GM23248 (cell line): ENCODE results near the gene EHD3. TPM values are rescaled to one million over a fixed set of nuclear protein-coding genes. Genes with fewer than 3 reads are reported as not detected.

Experiments
- DNase-seq: peaks from one replicate; pipeline ENCODE4 v3.0.0-alpha.2; 2015
- H2AFZ ChIP-seq: fragments of 200-600 bp; sonication (generic); 2 replicates; pipeline ENCODE4 v1.6.1; 2016; ENCODE audit warnings: antibody characterized with exemption
- H3F3A ChIP-seq: fragments of 200-600 bp; sonication (generic); 2 replicates; pipeline ENCODE4 v1.6.1; 2016; ENCODE audit warnings: mild to moderate bottlenecking, antibody characterized with exemption, mixed run types; ENCODE audit not compliant: insufficient read depth
- H3K27ac ChIP-seq: fragments of 200-600 bp; sonication (generic); 2 replicates; pipeline ENCODE4 v1.5.1; 2016; ENCODE audit warnings: mild to moderate bottlenecking
- H3K27me3 ChIP-seq: fragments of 200-600 bp; sonication (generic); replicated peaks from 2 replicates; pipeline ENCODE4 v1.6.1; 2016; ENCODE audit warnings: mild to moderate bottlenecking; ENCODE audit not compliant: insufficient read depth
- H3K36me3 ChIP-seq: fragments of 200-600 bp; sonication (generic); 2 replicates; pipeline ENCODE4 v1.6.1; 2016; ENCODE audit warnings: low read depth, mild to moderate bottlenecking
- H3K4me1 ChIP-seq: fragments of 200-600 bp; sonication (generic); 2 replicates; pipeline ENCODE4 v1.6.1; 2016; ENCODE audit warnings: mild to moderate bottlenecking; ENCODE audit not compliant: insufficient read depth
- H3K4me2 ChIP-seq: fragments of 200-600 bp; sonication (generic); one replicate; pipeline ENCODE4 v1.6.1; 2016; ENCODE audit warnings: mild to moderate bottlenecking; ENCODE audit not compliant: unreplicated experiment
- H3K4me3 ChIP-seq: fragments of 200-600 bp; sonication (generic); 2 replicates; pipeline ENCODE4 v1.5.1; 2016; ENCODE audit warnings: mild to moderate bottlenecking
- H3K79me2 ChIP-seq: fragments of 200-600 bp; sonication (generic); 2 replicates; pipeline ENCODE4 v1.6.1; 2016; ENCODE audit warnings: mild to moderate bottlenecking; ENCODE audit not compliant: insufficient read depth
- H3K9ac ChIP-seq: fragments of 200-600 bp; sonication (generic); 2 replicates; pipeline ENCODE4 v1.6.1; 2016; ENCODE audit warnings: mild to moderate bottlenecking
- H3K9me2 ChIP-seq: fragments of 200-600 bp; sonication (generic); 2 replicates; pipeline ENCODE4 v1.6.1; 2016; ENCODE audit warnings: mixed run types, mild to moderate bottlenecking, moderate library complexity; ENCODE audit not compliant: insufficient read depth
- H3K9me3 ChIP-seq: fragments of 200-600 bp; sonication (generic); one replicate; pipeline ENCODE4 v1.6.1; 2017; ENCODE audit warnings: low read depth
- H4K20me1 ChIP-seq: fragments of 200-600 bp; sonication (generic); 2 replicates; pipeline ENCODE4 v1.6.0; 2016; ENCODE audit not compliant: insufficient read depth
- EZH2 ChIP-seq: fragments of 200-600 bp; sonication (generic); IDR thresholded peaks from 2 replicates; pipeline ENCODE4 v1.6.1; 2018; ENCODE audit warnings: antibody characterized with exemption, mild to moderate bottlenecking; ENCODE audit not compliant: insufficient read depth, poor library complexity, severe bottlenecking
- EZH2phosphoT487 ChIP-seq: fragments of 200-600 bp; sonication (generic); IDR thresholded peaks from 2 replicates; pipeline ENCODE4 v1.6.1; 2018; ENCODE audit warnings: antibody characterized with exemption, moderate library complexity, mild to moderate bottlenecking, low read depth; ENCODE audit not compliant: insufficient read depth
- WGBS, 2 experiments: methylation state at CpG; one replicate each; pipeline ENCODE4 v1.1.6; 2015 to 2017; ENCODE audit warnings: low lambda C conversion rate in 2 of 2, low coverage in 1 of 2; ENCODE audit errors: missing lambda C conversion rate in 2 of 2; 5-methylcytosine and 5-hydroxymethylcytosine counted together
- in situ Hi-C: fragments of 300-500 bp; cut with MboI; formaldehyde crosslinking; loops from 2 replicates; pipeline ENCODE4 v1.15.0; 2020
- polyA plus RNA-seq: library from polyadenylated mRNA; unstranded; fragments of >200 nt; fragmentation: Nextera tagmentation; extraction: Ambion mirVana; gene quantifications from 2 replicates; pipeline ENCODE4 v1.2.1, GENCODE V29; 2016
- total RNA-seq: library from RNA; depleted of rRNA; stranded (reverse); fragments of >200 nt; shearing (Covaris generic); gene quantifications from 2 replicates; pipeline ENCODE4 v1.2.3, GENCODE V29; 2014

Gene EHD3
- total and polyA plus RNA-seq, 2 experiments from 2014 or later = 25.9 to 33.6 TPM

DNA sequence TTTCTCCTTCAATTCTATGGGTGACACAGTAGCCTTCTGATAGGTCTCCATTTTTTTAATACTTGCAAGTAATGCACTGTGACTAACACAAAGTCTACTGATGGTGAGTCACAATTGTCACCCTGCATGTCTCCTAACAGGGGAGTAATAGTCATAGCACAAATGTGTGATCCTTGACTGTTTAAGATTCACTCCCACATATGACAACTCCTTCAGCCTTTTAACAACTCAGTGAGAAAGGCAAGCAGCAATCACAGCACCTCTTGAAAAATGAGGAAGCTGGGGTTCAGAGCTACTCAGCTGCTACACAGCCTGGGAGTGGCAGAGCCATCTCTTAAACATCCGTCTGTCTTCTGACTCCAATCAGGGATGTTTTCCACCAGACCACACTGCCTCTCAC is 63.8 kb downstream of the EHD3 start:
- in situ Hi-C loops = no loop called here
- TF ChIP-seq EZH2phosphoT487 (no peak), EZH2 (no peak)
- Histone ChIP-seq H3K4me1 (peaks cover 46% of the 10 kb centered on the region), H3K9ac (peak overlapping the region; percentile 28; the same call in 1 of the 2 replicates), H2AFZ (peak overlapping the region; percentile 44), H3F3A (peaks cover 33% of the 10 kb centered on the region), H3K27ac (peak overlapping the region; percentile 78), H3K36me3 (no peaks in the 10 kb centered on the region), H3K27me3 (no peaks in the 10 kb centered on the region), H3K4me2 (peak overlapping the region; percentile 36), H4K20me1 (no peaks in the 10 kb centered on the region), H3K9me3 (no peaks in the 10 kb centered on the region), H3K4me3 (no peak overlapping the region), H3K9me2 (no peaks in the 10 kb centered on the region), H3K79me2 (no peaks in the 10 kb centered on the region)
- 0 to 11% methylated on average over 1 of the region's 1 CpG for WGBS, 2 experiments
- peak; percentile 91 for DNase-seq

DNA sequence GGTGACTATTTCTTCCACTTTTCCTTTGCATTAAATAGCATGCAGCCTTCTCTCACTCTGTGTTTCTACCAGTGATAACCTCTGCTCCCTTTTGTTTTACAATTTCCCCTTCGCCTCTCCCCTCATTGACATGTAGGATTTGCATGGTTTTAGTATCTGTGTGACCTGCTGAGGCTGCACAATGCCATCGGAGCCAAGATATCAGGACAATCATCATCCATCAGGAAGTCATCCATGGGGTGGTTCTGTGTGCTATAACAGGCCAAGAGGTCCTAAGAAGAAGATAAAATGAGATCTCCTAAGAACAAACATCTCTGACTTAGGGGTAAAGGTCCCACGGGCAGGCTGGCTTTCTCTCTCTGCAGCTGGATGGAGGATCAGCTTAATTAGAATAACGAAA is 65.6 kb downstream of the EHD3 start:
- H3K27me3 ChIP-seq = no peaks in the 10 kb centered on the region
- no peaks in the 10 kb centered on the region for H4K20me1 ChIP-seq
- no peak overlapping the region for H3K4me2 ChIP-seq
- no peak for TF ChIP-seq EZH2
- TF ChIP-seq EZH2phosphoT487 = no peak
- no peak overlapping the region for H3K4me3 ChIP-seq
- H3F3A ChIP-seq = peaks cover 31% of the 10 kb centered on the region
- H2AFZ ChIP-seq = no peak overlapping the region
- H3K9ac ChIP-seq = no peak overlapping the region
- peaks cover 39% of the 10 kb centered on the region for H3K4me1 ChIP-seq
- no peaks in the 10 kb centered on the region for H3K36me3 ChIP-seq
- 78 to 83% methylated on average over 4 of the region's 4 CpGs for WGBS, 2 experiments
- DNase-seq = no peak
- H3K79me2 ChIP-seq = no peaks in the 10 kb centered on the region
- in situ Hi-C loops = no loop called here
- H3K9me3 ChIP-seq = no peaks in the 10 kb centered on the region
- no peak overlapping the region for H3K27ac ChIP-seq
- H3K9me2 ChIP-seq = no peaks in the 10 kb centered on the region

DNA sequence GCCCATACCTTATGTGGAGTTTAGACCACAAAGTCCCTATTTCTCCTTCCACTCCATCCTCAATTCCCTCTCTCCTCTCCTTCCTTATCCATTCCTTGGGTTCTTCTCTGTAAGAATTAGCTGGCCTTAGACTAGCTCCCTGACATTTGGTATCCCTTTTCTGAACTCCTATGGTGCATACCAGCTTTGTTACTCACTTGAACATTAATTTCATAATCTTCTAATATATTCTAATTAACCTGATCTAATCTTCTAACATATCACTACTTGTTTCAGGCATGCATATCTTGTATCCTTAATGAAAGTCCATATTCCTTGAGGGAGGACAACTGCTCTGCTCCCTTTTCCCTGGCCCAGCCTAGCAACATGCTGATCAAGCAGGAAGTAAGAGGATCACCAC is 66.4 kb downstream of the EHD3 start:
- TF ChIP-seq EZH2 (no peak), EZH2phosphoT487 (no peak)
- Histone ChIP-seq H3K79me2 (no peaks in the 10 kb centered on the region), H4K20me1 (no peaks in the 10 kb centered on the region), H3K4me2 (no peak overlapping the region), H3K4me1 (peaks cover 39% of the 10 kb centered on the region), H3K9me3 (no peaks in the 10 kb centered on the region), H3K27ac (no peak overlapping the region), H3F3A (peaks cover 29% of the 10 kb centered on the region), H3K36me3 (no peaks in the 10 kb centered on the region), H3K4me3 (no peak overlapping the region), H3K27me3 (no peaks in the 10 kb centered on the region), H2AFZ (no peak overlapping the region), H3K9ac (no peak overlapping the region), H3K9me2 (no peaks in the 10 kb centered on the region)
- in situ Hi-C loops = no loop called here
- peak; percentile 29 for DNase-seq

DNA sequence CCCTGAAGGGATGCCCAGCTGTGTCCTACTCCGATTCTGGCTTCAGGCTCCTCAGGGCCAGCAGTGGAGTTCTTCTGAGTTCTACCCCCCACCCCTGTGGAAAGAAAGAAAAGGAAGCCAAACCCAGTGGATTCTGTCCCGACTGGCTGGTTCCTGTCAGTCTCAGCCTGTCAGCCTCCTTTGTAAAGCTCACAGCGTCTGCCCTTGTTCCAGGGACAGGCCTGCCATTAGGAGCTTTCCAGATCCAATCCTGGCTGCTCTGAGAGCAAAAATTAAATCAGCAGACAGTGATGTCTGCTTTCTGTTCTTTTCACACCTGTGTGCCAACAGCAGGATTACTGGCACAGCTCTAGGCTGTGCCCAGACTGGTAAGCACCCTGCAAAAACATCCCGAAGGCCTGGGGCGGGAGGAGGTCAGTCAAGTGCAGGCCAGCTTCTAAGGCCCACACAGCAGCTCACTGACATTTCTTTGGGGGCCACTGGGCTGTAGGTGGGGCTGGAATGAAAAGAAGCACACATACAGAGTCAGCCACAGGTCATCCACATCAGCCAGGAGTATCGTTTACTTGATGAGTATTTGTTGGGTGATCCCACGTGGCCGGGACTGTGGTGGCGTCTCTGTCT is 69.1 kb downstream of the EHD3 start:
- H3K4me2 ChIP-seq = no peak overlapping the region
- H2AFZ ChIP-seq = no peak overlapping the region
- H3K4me3 ChIP-seq = no peak overlapping the region
- no peak overlapping the region for H3K9ac ChIP-seq
- TF ChIP-seq EZH2 (no peak), EZH2phosphoT487 (no peak)
- in situ Hi-C loops = no loop called here
- H3K27me3 ChIP-seq = no peaks in the 10 kb centered on the region
- no peaks in the 10 kb centered on the region for H4K20me1 ChIP-seq
- peaks cover 17% of the 10 kb centered on the region for H3K4me1 ChIP-seq
- WGBS, 2 experiments = 68 to 71% methylated on average over 9 of the region's 9 CpGs
- peaks cover 10% of the 10 kb centered on the region for H3F3A ChIP-seq
- no peaks in the 10 kb centered on the region for H3K79me2 ChIP-seq
- DNase-seq = no peak
- H3K9me2 ChIP-seq = no peaks in the 10 kb centered on the region
- H3K27ac ChIP-seq = no peak overlapping the region
- H3K36me3 ChIP-seq = no peaks in the 10 kb centered on the region
- no peaks in the 10 kb centered on the region for H3K9me3 ChIP-seq

DNA sequence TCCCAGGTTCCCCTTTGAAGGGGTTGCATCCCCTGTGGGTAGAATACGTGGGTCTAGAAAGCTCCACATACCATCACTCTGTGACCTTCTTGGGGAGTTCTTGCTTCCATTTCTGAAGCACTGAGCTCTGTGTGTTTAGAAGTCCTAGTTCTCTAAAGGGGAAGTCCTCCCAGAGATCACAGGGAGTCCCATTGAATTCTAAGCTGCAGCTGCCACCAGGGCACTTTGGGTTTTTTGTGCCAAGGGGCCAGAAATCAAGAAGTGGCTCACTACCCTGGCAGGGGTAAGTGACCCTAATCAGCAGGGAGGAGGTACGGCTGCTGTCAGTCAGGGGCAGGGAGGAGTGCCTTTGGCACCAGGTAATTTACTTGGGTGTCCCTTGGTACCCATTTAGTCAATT is 70.9 kb downstream of the EHD3 start:
- 85% methylated on average over 2 of the region's 2 CpGs for WGBS, 2 experiments
- in situ Hi-C loops = no loop called here
- no peaks in the 10 kb centered on the region for H3K9me3 ChIP-seq

More for the DNA sequence above, 70.9 kb downstream of the EHD3 start:
- Histone ChIP-seq H3K27me3 (no peaks in the 10 kb centered on the region), H3K4me2 (no peak overlapping the region), H3K79me2 (no peaks in the 10 kb centered on the region), H3K4me1 (peaks cover 5% of the 10 kb centered on the region; the same call in 1 of the 2 replicates), H3F3A (no peaks in the 10 kb centered on the region), H2AFZ (no peak overlapping the region), H3K36me3 (no peaks in the 10 kb centered on the region), H3K27ac (no peak overlapping the region), H3K4me3 (no peak overlapping the region), H3K9me2 (no peaks in the 10 kb centered on the region), H4K20me1 (no peaks in the 10 kb centered on the region), H3K9ac (no peak overlapping the region)
- TF ChIP-seq EZH2 (no peak), EZH2phosphoT487 (no peak)
- DNase-seq = no peak
